Panc1 (cell line): ENCODE data around the gene NPB. TPM values are rescaled to one million over a fixed set of nuclear protein-coding genes. Genes with fewer than 3 reads are reported as not detected.
A peak's percentile ranks its signal among the peaks of the same experiment; 100 is the strongest.

Experiments
- ATAC-seq: fragments of 200-7000 bp; cut with Tn5 transposase; 2 replicates; pipeline ENCODE4 v1.9.1; 2020; ENCODE audit warnings: mild to moderate bottlenecking, moderate library complexity
- BruUV-seq: library from RNA; stranded (reverse); fragments of 400-500 nt; replicated peaks from 2 replicates; lab custom pipeline; 2021; lab: Mats Ljungman, UMichigan
- CTCF ChIA-PET: fragments of 300-600 bp; sonication (Branson Sonifier 250); formaldehyde crosslinking; loops from one replicate; lab custom pipeline; 2022; ENCODE audit warnings: antibody characterized with exemption; lab: Charles Lee
- POLR2A ChIA-PET: fragments of 300-600 bp; sonication (Branson Sonifier 250); formaldehyde crosslinking; loops from one replicate; lab custom pipeline; 2022; ENCODE audit warnings: antibody characterized with exemption; lab: Charles Lee
- DNase-seq: peaks from one replicate; pipeline ENCODE4 v3.0.0-alpha.2; 2010; ENCODE audit warnings: low read depth, low spot score
- H3K27ac ChIP-seq: 2 replicates; pipeline ENCODE4 v1.5.1; 2011; ENCODE audit warnings: mild to moderate bottlenecking, low read length, inconsistent platforms
- H3K27me3 ChIP-seq: fragments of 200-500 bp; sonication (Bioruptor generic); 2 replicates; pipeline ENCODE4 v1.6.0; 2014; ENCODE audit warnings: low read length, inconsistent platforms; ENCODE audit not compliant: control insufficient read depth, insufficient read depth
- H3K36me3 ChIP-seq: fragments of 200-500 bp; sonication (Bioruptor generic); 2 replicates; pipeline ENCODE4 v1.5.1; 2014; ENCODE audit warnings: inconsistent platforms, mild to moderate bottlenecking, low read length, moderate library complexity; ENCODE audit not compliant: control insufficient read depth, insufficient read depth
- H3K4me1 ChIP-seq: 2 replicates; pipeline ENCODE4 v1.5.1; 2011; ENCODE audit warnings: inconsistent platforms, mild to moderate bottlenecking, low read length, moderate library complexity; ENCODE audit not compliant: control insufficient read depth, insufficient read depth
- H3K4me3 ChIP-seq, 2 experiments: 2 replicates each; pipeline ENCODE4 v1.5.1; 2011 to 2012; ENCODE audit warnings: low read depth in 2 of 2, low read length in 2 of 2, mild to moderate bottlenecking in 2 of 2, inconsistent platforms in 1 of 2, moderate library complexity in 1 of 2
- H3K9me3 ChIP-seq: fragments of 200-500 bp; sonication (Bioruptor generic); 2 replicates; pipeline ENCODE4 v1.5.1; 2014; ENCODE audit warnings: low read depth, mild to moderate bottlenecking, inconsistent platforms, low read length, moderate library complexity; ENCODE audit not compliant: control insufficient read depth, insufficient read depth
- POLR2AphosphoS5 ChIP-seq: IDR thresholded peaks from 2 replicates; pipeline ENCODE4 v1.6.1; 2012; ENCODE audit warnings: mild to moderate bottlenecking, low read depth, low read length, moderate library complexity
- SIN3A ChIP-seq: IDR thresholded peaks from 2 replicates; pipeline ENCODE4 v1.6.1; 2012; ENCODE audit warnings: low read depth, mild to moderate bottlenecking, low read length, moderate library complexity, borderline replicate concordance; ENCODE audit not compliant: insufficient read depth
- TCF7L2 ChIP-seq: IDR thresholded peaks from 2 replicates; pipeline ENCODE4 v1.6.1; 2011; ENCODE audit warnings: mild to moderate bottlenecking, low read depth, low read length, inconsistent platforms
- in situ Hi-C: cut with HindIII; loops from 2 replicates; pipeline ENCODE4 v1.10.0; 2016; ENCODE audit warnings: low sequenced_read_pairs, low pct_unique_long_range_greater_than_20kb
- intact Hi-C: fragments of 100-400 bp; cut with micrococcal nuclease; formaldehyde crosslinking; loops from one replicate; pipeline ENCODE4 v1.10.0; 2022; ENCODE audit not compliant: unreplicated experiment
- total RNA-seq: library from RNA; stranded (reverse); gene quantifications from one replicate; pipeline ENCODE4 v1.2.1, GENCODE V29; 2021; ENCODE audit not compliant: unreplicated experiment
- TF ChIP-seq, protein P1 (sequence below), 2 experiments: IDR thresholded peaks; 2 replicates each; pipeline ENCODE4 v1.6.1; 2011 to 2012; ENCODE audit warnings: low read depth in 2 of 2, control low read depth in 1 of 2, low read length in 1 of 2, mild to moderate bottlenecking in 1 of 2, moderate library complexity in 1 of 2; ENCODE audit not compliant: insufficient read depth in 1 of 2
- TF ChIP-seq, protein P2 (sequence below): fragments of 450-650 bp; IDR thresholded peaks from 2 replicates; pipeline ENCODE4 v1.5.1; 2017; ENCODE audit warnings: mild to moderate bottlenecking

Gene NPB
- total RNA-seq, 1 experiment from 2014 or later, result 3.9 TPM

DNA sequence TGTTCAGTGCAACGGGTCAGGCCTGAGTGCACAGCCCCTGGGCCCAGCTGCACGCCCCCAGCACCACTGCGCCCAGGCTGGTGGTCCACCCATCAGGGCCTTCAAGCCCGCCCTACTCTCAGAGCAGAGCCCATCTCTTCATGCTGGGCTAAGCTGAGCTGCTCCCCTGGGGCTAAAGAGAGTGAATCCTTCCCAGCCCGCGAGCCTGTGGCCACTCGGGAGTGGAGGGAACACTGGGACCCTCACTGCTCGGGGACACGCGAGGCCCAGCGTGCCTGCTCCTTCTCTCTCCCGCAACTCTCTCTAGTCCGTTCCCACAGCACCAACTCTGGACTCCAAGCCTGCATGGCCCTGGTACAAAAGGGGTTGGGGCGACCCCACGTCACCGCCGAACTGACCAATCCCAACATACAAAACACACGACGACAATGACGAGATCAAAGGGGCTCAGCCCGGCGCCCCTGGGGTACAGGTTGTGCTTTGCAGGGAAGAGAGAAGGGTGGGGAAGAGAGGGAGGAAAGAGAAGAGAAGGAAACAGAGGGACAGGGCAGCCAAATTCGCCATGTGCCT is 20.0 kb downstream of the NPB start:
- ATAC-seq, result no peak
- CTCF ChIA-PET, result no interaction called here

DNA sequence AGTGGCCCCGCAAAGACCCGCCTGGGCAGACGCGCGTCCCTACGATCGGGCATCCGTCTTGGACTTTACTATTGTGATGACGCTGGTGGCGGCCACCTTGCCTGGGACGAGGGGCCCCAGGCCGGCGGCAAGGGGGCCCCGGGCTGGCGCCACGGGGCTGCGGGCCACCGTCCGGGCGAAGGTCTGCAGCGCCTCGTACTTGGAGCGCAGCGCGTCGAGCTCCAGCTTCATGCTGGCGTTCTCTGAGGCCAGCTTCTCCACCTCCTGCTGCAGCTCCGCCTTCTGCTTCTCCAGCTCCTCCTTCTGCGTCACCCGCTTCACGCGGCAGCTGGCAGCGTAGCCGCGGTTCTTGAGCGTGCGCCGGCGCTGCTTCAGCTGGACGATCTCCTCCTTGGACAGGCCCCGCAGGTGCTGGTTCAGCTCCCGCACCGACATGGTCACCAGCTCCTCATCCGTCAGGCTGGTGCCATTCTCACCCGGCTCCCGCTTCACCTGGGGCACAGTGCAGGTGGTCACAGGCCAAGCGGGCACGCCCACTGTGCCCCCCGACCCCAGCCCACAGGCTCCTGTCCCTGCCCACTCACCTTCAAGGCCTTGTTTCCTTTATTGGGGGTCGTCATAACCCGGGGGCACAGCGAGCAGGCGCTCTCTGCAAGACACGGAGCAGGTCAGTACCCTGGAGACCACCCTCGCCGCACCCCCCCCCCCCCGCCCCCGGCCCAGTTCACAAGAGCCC is 20.7 kb downstream of the NPB start:
- ChIA-PET POLR2A (interaction anchor here (0.5 kb wide), 1 partner anchor 218 kb away, joined by 10 read pairs; no protein-coding TSS in a partner anchor), CTCF (no interaction called here)
- Histone ChIP-seq H3K4me3 (no peak overlapping the region; a peak in 1 of 4 replicates), H3K27me3 (no peaks in the 10 kb centered on the region), H3K9me3 (no peaks in the 10 kb centered on the region), H3K4me1 (peaks cover 60% of the 10 kb centered on the region), H3K36me3 (peaks cover 3% of the 10 kb centered on the region; the same call in 1 of the 2 replicates), H3K27ac (peak overlapping the region; percentile 45; the same call in 1 of the 2 replicates)
- in situ Hi-C loops (no loop called here), intact Hi-C loops (no loop called here)
- no peak for TF ChIP-seq TCF7L2
- TF ChIP-seq, protein P1, sequence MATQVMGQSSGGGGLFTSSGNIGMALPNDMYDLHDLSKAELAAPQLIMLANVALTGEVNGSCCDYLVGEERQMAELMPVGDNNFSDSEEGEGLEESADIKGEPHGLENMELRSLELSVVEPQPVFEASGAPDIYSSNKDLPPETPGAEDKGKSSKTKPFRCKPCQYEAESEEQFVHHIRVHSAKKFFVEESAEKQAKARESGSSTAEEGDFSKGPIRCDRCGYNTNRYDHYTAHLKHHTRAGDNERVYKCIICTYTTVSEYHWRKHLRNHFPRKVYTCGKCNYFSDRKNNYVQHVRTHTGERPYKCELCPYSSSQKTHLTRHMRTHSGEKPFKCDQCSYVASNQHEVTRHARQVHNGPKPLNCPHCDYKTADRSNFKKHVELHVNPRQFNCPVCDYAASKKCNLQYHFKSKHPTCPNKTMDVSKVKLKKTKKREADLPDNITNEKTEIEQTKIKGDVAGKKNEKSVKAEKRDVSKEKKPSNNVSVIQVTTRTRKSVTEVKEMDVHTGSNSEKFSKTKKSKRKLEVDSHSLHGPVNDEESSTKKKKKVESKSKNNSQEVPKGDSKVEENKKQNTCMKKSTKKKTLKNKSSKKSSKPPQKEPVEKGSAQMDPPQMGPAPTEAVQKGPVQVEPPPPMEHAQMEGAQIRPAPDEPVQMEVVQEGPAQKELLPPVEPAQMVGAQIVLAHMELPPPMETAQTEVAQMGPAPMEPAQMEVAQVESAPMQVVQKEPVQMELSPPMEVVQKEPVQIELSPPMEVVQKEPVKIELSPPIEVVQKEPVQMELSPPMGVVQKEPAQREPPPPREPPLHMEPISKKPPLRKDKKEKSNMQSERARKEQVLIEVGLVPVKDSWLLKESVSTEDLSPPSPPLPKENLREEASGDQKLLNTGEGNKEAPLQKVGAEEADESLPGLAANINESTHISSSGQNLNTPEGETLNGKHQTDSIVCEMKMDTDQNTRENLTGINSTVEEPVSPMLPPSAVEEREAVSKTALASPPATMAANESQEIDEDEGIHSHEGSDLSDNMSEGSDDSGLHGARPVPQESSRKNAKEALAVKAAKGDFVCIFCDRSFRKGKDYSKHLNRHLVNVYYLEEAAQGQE (IDR thresholded peaks at IDR 0.05; ENCODE audit: insufficient read depth in 1 of 2, low read depth in 2 of 2, low read length in 1 of 2), result no peak
- TF ChIP-seq POLR2AphosphoS5, result 0 out of 2 replicates have a peak, but pooled peaks have one; percentile 18
- TF ChIP-seq, protein P2, sequence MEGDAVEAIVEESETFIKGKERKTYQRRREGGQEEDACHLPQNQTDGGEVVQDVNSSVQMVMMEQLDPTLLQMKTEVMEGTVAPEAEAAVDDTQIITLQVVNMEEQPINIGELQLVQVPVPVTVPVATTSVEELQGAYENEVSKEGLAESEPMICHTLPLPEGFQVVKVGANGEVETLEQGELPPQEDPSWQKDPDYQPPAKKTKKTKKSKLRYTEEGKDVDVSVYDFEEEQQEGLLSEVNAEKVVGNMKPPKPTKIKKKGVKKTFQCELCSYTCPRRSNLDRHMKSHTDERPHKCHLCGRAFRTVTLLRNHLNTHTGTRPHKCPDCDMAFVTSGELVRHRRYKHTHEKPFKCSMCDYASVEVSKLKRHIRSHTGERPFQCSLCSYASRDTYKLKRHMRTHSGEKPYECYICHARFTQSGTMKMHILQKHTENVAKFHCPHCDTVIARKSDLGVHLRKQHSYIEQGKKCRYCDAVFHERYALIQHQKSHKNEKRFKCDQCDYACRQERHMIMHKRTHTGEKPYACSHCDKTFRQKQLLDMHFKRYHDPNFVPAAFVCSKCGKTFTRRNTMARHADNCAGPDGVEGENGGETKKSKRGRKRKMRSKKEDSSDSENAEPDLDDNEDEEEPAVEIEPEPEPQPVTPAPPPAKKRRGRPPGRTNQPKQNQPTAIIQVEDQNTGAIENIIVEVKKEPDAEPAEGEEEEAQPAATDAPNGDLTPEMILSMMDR, result no peak
- TF ChIP-seq SIN3A, result no peak
- DNase-seq, result no peak
- BruUV-seq, result no TSS peak
- ATAC-seq, result no peak

More for the DNA sequence above, 20.0 kb downstream of the NPB start:
- in situ Hi-C loops (no loop called here), intact Hi-C loops (no loop called here)
- no peak overlapping the region for H3K4me3 ChIP-seq
- H3K27me3 ChIP-seq, result no peaks in the 10 kb centered on the region
- DNase-seq, result no peak
- no TSS peak for BruUV-seq
- 0 out of 2 replicates have a peak overlapping the region, but pooled peaks have one; percentile 45 for H3K27ac ChIP-seq
- no peaks in the 10 kb centered on the region for H3K9me3 ChIP-seq
- TF ChIP-seq, protein P2, result no peak
- no peak for TF ChIP-seq SIN3A
- TF ChIP-seq, protein P1 (IDR thresholded peaks at IDR 0.05; ENCODE audit: insufficient read depth in 1 of 2, low read depth in 2 of 2, low read length in 1 of 2), result no peak
- TF ChIP-seq TCF7L2, result no peak
- no peak for TF ChIP-seq POLR2AphosphoS5
- H3K36me3 ChIP-seq, result peaks cover 9% of the 10 kb centered on the region; the same call in 1 of the 2 replicates
- H3K4me1 ChIP-seq, result peaks cover 60% of the 10 kb centered on the region
- POLR2A ChIA-PET, result no interaction called here
